ENCODE data around the gene AIG1. TPM values are rescaled to one million over a fixed set of nuclear protein-coding genes. Genes with fewer than 3 reads are reported as not detected.

Gene AIG1
- total RNA-seq, 6 donors from 2014 or later, result 6.3 to 26.6 (median 20.8) TPM

- no peak for TF ChIP-seq POLR2A (IDR thresholded peaks at IDR 0.05)
- TF ChIP-seq POLR2AphosphoS5 (IDR thresholded peaks at IDR 0.05), result no peak
- TF ChIP-seq CTCF (IDR thresholded peaks at IDR 0.05), result no peak
- TF ChIP-seq EP300 (IDR thresholded peaks at IDR 0.05), result no peak
- peaks cover 3 to 12% (median 6%) of the 10 kb centered on the region in 4 donors for H3K4me1 ChIP-seq
- DNase-seq (no peak), ATAC-seq (ENCODE audit: low FRiP score in 2 of 2) (no peak)
- no peaks in the 10 kb centered on the region for H3K36me3 ChIP-seq
- no peaks in the 10 kb centered on the region for H3K9me3 ChIP-seq
- no peak overlapping the region for H3K4me3 ChIP-seq
- no peak overlapping the region for H3K27ac ChIP-seq
- WGBS, 2 donors, result 64 to 72% methylated on average over 4 of the region's 4 CpGs
- no peaks in the 10 kb centered on the region for H3K27me3 ChIP-seq
Observed at GRCh38 chr6:143064951-143065683, 4.4 kb downstream of the AIG1 start.

DNA sequence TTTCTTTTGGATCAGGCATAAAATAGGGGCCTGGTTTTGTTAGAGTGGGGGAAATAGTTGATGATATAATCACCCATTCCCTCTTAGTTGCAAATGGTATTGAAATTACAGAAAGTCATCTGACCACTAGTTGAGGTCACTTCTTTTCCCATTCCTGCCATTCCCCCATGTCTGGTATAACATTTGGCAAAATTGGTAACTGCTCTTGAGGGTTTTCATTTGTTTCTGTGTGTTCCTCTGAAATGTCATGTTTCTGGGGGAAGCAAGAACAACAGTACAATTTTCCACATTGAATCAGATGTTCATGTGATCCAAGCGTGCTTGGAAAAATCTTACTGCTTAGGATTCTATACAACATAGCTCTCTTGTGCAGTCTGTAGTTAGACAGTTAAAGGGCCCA lies 7.3 kb downstream of the AIG1 start:
- no peak for ATAC-seq (ENCODE audit: low FRiP score in 2 of 2)
- Histone ChIP-seq H3K27me3 (no peaks in the 10 kb centered on the region), H3K9me3 (no peaks in the 10 kb centered on the region), H3K27ac (no peak overlapping the region), H3K4me3 (no peak overlapping the region), H3K4me1 (no peaks in the 10 kb centered on the region), H3K36me3 (no peaks in the 10 kb centered on the region)
- no peak for DNase-seq
- 92 to 93% methylated on average over 1 of the region's 1 CpG for WGBS, 2 donors
- TF ChIP-seq POLR2AphosphoS5 (IDR thresholded peaks at IDR 0.05) (no peak), POLR2A (IDR thresholded peaks at IDR 0.05) (no peak), CTCF (IDR thresholded peaks at IDR 0.05) (no peak), EP300 (IDR thresholded peaks at IDR 0.05) (no peak)

- no peak overlapping the region for H3K27ac ChIP-seq
- H3K9me3 ChIP-seq, result no peaks in the 10 kb centered on the region
- DNase-seq (no peak), ATAC-seq (ENCODE audit: low FRiP score in 2 of 2) (no peak)
- H3K36me3 ChIP-seq, result no peaks in the 10 kb centered on the region
- WGBS, 2 donors, result 81 to 92% methylated on average over 3 of the region's 3 CpGs
- no peaks in the 10 kb centered on the region for H3K4me1 ChIP-seq
- no peaks in the 10 kb centered on the region for H3K27me3 ChIP-seq
- H3K4me3 ChIP-seq, result no peak overlapping the region
- TF ChIP-seq POLR2A (IDR thresholded peaks at IDR 0.05) (no peak), EP300 (IDR thresholded peaks at IDR 0.05) (no peak), CTCF (IDR thresholded peaks at IDR 0.05) (no peak), POLR2AphosphoS5 (IDR thresholded peaks at IDR 0.05) (no peak)
Observed at GRCh38 chr6:143074101-143074500, 13.4 kb downstream of the AIG1 start.

GRCh38 chr6:143074670-143075318 lies 14.1 kb downstream of the AIG1 start:
- TF ChIP-seq POLR2AphosphoS5 (IDR thresholded peaks at IDR 0.05) (no peak), EP300 (IDR thresholded peaks at IDR 0.05) (no peak), CTCF (IDR thresholded peaks at IDR 0.05) (no peak), POLR2A (IDR thresholded peaks at IDR 0.05) (no peak)
- Histone ChIP-seq H3K4me1 (no peaks in the 10 kb centered on the region), H3K27ac (no peak overlapping the region), H3K9me3 (no peaks in the 10 kb centered on the region), H3K36me3 (no peaks in the 10 kb centered on the region), H3K4me3 (no peak overlapping the region), H3K27me3 (no peaks in the 10 kb centered on the region)
- WGBS, 2 donors, result 94 to 97% methylated on average over 3 of the region's 3 CpGs
- ATAC-seq (ENCODE audit: low FRiP score in 2 of 2), result no peak
- DNase-seq, result no peak
